B cell (primary cell): ENCODE results near the gene TRIM31. TPM values are rescaled to one million over a fixed set of nuclear protein-coding genes. Genes with fewer than 3 reads are reported as not detected.

Source experiments
- ATAC-seq: fragments of 200-7000 bp; cut with Tn5 transposase; one replicate; pipeline ENCODE4 v1.10.0; 2021; ENCODE audit warnings: low read depth, mild to moderate bottlenecking, moderate number of reproducible peaks, moderate library complexity
- CTCF ChIA-PET: fragments of 350-600 bp; sonication (Branson Sonifier 250); formaldehyde crosslinking; loops from one replicate; lab custom pipeline; 2021; ENCODE audit warnings: antibody characterized with exemption, inconsistent platforms; lab: Charles Lee
- POLR2A ChIA-PET: fragments of 350-600 bp; sonication (Branson Sonifier 250); formaldehyde crosslinking; loops from one replicate; lab custom pipeline; 2021; ENCODE audit warnings: antibody characterized with exemption; lab: Charles Lee
- DNase-seq: peaks from one replicate; pipeline ENCODE4 v3.0.0; 2013
- H2AFZ ChIP-seq: 2 replicates; pipeline ENCODE4 v1.6.1; 2012; ENCODE audit warnings: mild to moderate bottlenecking, low read depth, low read length; ENCODE audit not compliant: insufficient read depth, poor library complexity, severe bottlenecking
- H3K27ac ChIP-seq, 2 donors: 1 replicate in 1 of 2; 2 replicates in 1 of 2; pipeline ENCODE4 v1.5.1; 2012 to 2013; ENCODE audit warnings: low read length in 2 of 2, mild to moderate bottlenecking in 2 of 2, moderate library complexity in 1 of 2
- H3K27me3 ChIP-seq, 4 experiments: fragments of 200-600 bp in 1 of 4; sonication (generic) in 1 of 4; replicated peaks in 1 of 4; 1 replicate in 2 of 4; 2 replicates in 2 of 4; pipeline versions ENCODE4 v1.6.1 to v1.7.0; 2013 to 2016; ENCODE audit warnings: low read length in 3 of 4, mild to moderate bottlenecking in 2 of 4, mixed read lengths in 1 of 4, moderate library complexity in 1 of 4; ENCODE audit not compliant: insufficient read depth in 4 of 4, control insufficient read depth in 3 of 4; ENCODE audit errors: control extremely low read depth in 1 of 4
- H3K36me3 ChIP-seq, 2 experiments: replicated peaks in 1 of 2; 1 replicate in 1 of 2; 2 replicates in 1 of 2; pipeline versions ENCODE4 v1.6.1 to v1.7.1; 2013; ENCODE audit warnings: low read length in 1 of 2; ENCODE audit not compliant: insufficient read depth in 2 of 2, control insufficient read depth in 1 of 2; ENCODE audit errors: control extremely low read depth in 1 of 2, extremely low read depth in 1 of 2
- H3K4me1 ChIP-seq, 2 donors: fragments of 200-600 bp in 1 of 2; sonication (generic) in 1 of 2; 1 replicate in 1 of 2; 2 replicates in 1 of 2; pipeline versions ENCODE4 v1.5.1 to v1.6.1; 2013 to 2017; ENCODE audit warnings: low read length in 2 of 2; ENCODE audit not compliant: control insufficient read depth in 2 of 2, insufficient read depth in 2 of 2
- H3K4me2 ChIP-seq: replicated peaks from 2 replicates; pipeline ENCODE3; 2012; ENCODE audit warnings: mild to moderate bottlenecking, low read depth, low read length; ENCODE audit not compliant: poor library complexity, severe bottlenecking
- H3K4me3 ChIP-seq, 5 experiments: fragments of 200-600 bp in 1 of 5; sonication (generic) in 1 of 5; 1 replicate in 3 of 5; 2 replicates in 2 of 5; pipeline versions ENCODE4 v1.5.1 to v1.7.0; 2011 to 2016; ENCODE audit warnings: low read length in 4 of 5, mild to moderate bottlenecking in 4 of 5, low read depth in 2 of 5, control low read depth in 1 of 5, moderate library complexity in 1 of 5; ENCODE audit not compliant: insufficient read depth in 1 of 5; ENCODE audit errors: control extremely low read depth in 1 of 5, extremely low read depth in 1 of 5
- H3K79me2 ChIP-seq: fragments of 200-600 bp; sonication (generic); one replicate; pipeline ENCODE4 v1.6.0; 2016; ENCODE audit warnings: low read length; ENCODE audit not compliant: control insufficient read depth, insufficient read depth
- H3K9ac ChIP-seq: fragments of 200-600 bp; sonication (generic); 2 replicates; pipeline ENCODE4 v1.6.1; 2017; ENCODE audit warnings: mild to moderate bottlenecking, low read length, moderate library complexity
- H3K9me3 ChIP-seq, 3 donors: one replicate each; pipeline versions ENCODE4 v1.6.1 to v1.7.1; 2013; ENCODE audit warnings: low read length in 2 of 3; ENCODE audit not compliant: control insufficient read depth in 2 of 3, insufficient read depth in 1 of 3; ENCODE audit errors: control extremely low read depth in 1 of 3
- H4K20me1 ChIP-seq: 2 replicates; pipeline ENCODE4 v1.6.0; 2012; ENCODE audit warnings: mild to moderate bottlenecking, low read length; ENCODE audit not compliant: insufficient read depth, control insufficient read depth, poor library complexity, severe bottlenecking
- H3K27ac Mint-ChIP-seq: one replicate; pipeline ENCODE4 v1.8.0; 2021; ENCODE audit warnings: mixed read lengths
- H3K27me3 Mint-ChIP-seq: one replicate; pipeline ENCODE4 v1.8.0; 2021; ENCODE audit warnings: mixed read lengths
- H3K4me1 Mint-ChIP-seq: one replicate; pipeline ENCODE4 v1.8.0; 2021; ENCODE audit warnings: mixed read lengths
- H3K4me3 Mint-ChIP-seq: one replicate; pipeline ENCODE4 v1.8.0; 2021; ENCODE audit warnings: mixed read lengths
- H3K9me3 Mint-ChIP-seq: one replicate; pipeline ENCODE4 v1.8.0; 2022; ENCODE audit warnings: mixed read lengths; ENCODE audit not compliant: insufficient read depth
- CTCF ChIP-seq: fragments of 200-600 bp; IDR thresholded peaks from one replicate; pipeline ENCODE4 v1.8.0; 2022; ENCODE audit warnings: antibody characterized with exemption, mild to moderate bottlenecking
- EZH2 ChIP-seq: IDR thresholded peaks from 2 replicates; pipeline ENCODE4 v1.6.1; 2012; ENCODE audit warnings: borderline replicate concordance, low read depth, mild to moderate bottlenecking, moderate library complexity, low read length; ENCODE audit not compliant: insufficient read depth, poor library complexity, severe bottlenecking
- WGBS: methylation state at CpG from one replicate; pipeline ENCODE4 v1.1.5; 2013; ENCODE audit warnings: missing lambda C conversion rate; ENCODE audit not compliant: insufficient coverage; 5-methylcytosine and 5-hydroxymethylcytosine counted together
- intact Hi-C: fragments of 100-400 bp; cut with micrococcal nuclease; formaldehyde crosslinking; loops from one replicate; pipeline ENCODE4 v1.10.0; 2022
- polyA minus RNA-seq: library from RNA; depleted of rRNA, polyadenylated mRNA; stranded (reverse); fragments of >200 nt; gene quantifications from 2 replicates; pipeline ENCODE4 v1.2.3, GENCODE V29; 2012
- polyA plus RNA-seq: library from polyadenylated mRNA; depleted of rRNA; stranded (reverse); fragments of >200 nt; gene quantifications from 2 replicates; pipeline ENCODE4 v1.2.3, GENCODE V29; 2012
- total RNA-seq, 2 donors: library from RNA; stranded (reverse); fragments of 120-200 nt in 1 of 2; gene quantifications; 1 replicate in 1 of 2; 2 replicates in 1 of 2; pipeline versions ENCODE4 v1.2.3 to v1.2.4, GENCODE V29; 2013 to 2022

TRIM31 gene
- total RNA-seq (not detected in 2 replicates), polyA plus RNA-seq (not detected in 2 replicates), polyA minus RNA-seq (not detected in 2 replicates)
- total RNA-seq (2013) = not detected

GRCh38 chr6:30113003-30113759 lies at the start of gene TRIM31:
TSS of gene TRIM31 (minus strand) at chr6:30113090. CDS start at chr6:30112805, 285 bp downstream.
- ATAC-seq (no peak), DNase-seq (no peak)
- TF ChIP-seq EZH2 (no peak), CTCF (no peak)
- Histone ChIP-seq H2AFZ (no peak within 1 kb of the TSS), H3K79me2 (no peaks in the 10 kb centered on the region), H3K27ac (no peak within 1 kb of the TSS), H3K9ac (no peak within 1 kb of the TSS), H3K27me3 (peaks cover 0 to 23% (median 11%) of the 10 kb centered on the region in 4 experiments), H3K9me3 (no peaks in the 10 kb centered on the region), H3K36me3 (no peaks in the 10 kb centered on the region), H3K4me1 (peaks cover 0 to 7% of the 10 kb centered on the region in 2 donors), H3K4me3 (no peak within 1 kb of the TSS), H4K20me1 (no peaks in the 10 kb centered on the region), H3K4me2 (no peak within 1 kb of the TSS)
- no peaks in the 10 kb centered on the region for H3K4me1 Mint-ChIP-seq
- H3K27ac Mint-ChIP-seq = no peak within 1 kb of the TSS
- intact Hi-C loops = no loop called here
- WGBS = 46% methylated on average over 2 of the region's 3 CpGs
- ChIA-PET POLR2A (no interaction called here), CTCF (interaction anchor here (1.2 kb wide), 1 partner anchor 266 kb away, joined by 3 read pairs; no protein-coding TSS in a partner anchor)
- peaks cover 52% of the 10 kb centered on the region for H3K27me3 Mint-ChIP-seq
- H3K4me3 Mint-ChIP-seq = no peak within 1 kb of the TSS
- no peaks in the 10 kb centered on the region for H3K9me3 Mint-ChIP-seq
